Activated CD4-positive, alpha-beta T cell treated with anti-CD3 and anti-CD28 coated beads for 4 hours (primary cell): Measurements from ENCODE around the gene TRIM67.

Experiments used
- DNase-seq, 2 donors: peaks; one replicate each; pipeline ENCODE4 v3.0.0-alpha.2; 2020

Gene TRIM67

GRCh38 chr1:231185391-231185790 is 23.5 kb downstream of the TRIM67 start:
- no peak for DNase-seq

GRCh38 chr1:231186356-231187115 is 24.7 kb downstream of the TRIM67 start:
- DNase-seq = no peak

- no peak for DNase-seq
Measured at GRCh38 chr1:231187571-231187970, 25.7 kb downstream of the TRIM67 start.

GRCh38 chr1:231188072-231188471 is 26.2 kb downstream of the TRIM67 start:
- DNase-seq = no peak

GRCh38 chr1:231188768-231189167 is 26.9 kb downstream of the TRIM67 start:
- no peak for DNase-seq

GRCh38 chr1:231189683-231190270 is 27.9 kb downstream of the TRIM67 start:
- DNase-seq = no peak

GRCh38 chr1:231190456-231190855 is 28.6 kb downstream of the TRIM67 start:
- DNase-seq = no peak

- DNase-seq = no peak
Measured at GRCh38 chr1:231192620-231193163, 30.8 kb downstream of the TRIM67 start.

- no peak for DNase-seq
Measured at GRCh38 chr1:231193710-231194340, 32.0 kb downstream of the TRIM67 start.

GRCh38 chr1:231194476-231194842 is 32.6 kb downstream of the TRIM67 start:
- no peak for DNase-seq

- no peak for DNase-seq
Measured at GRCh38 chr1:231194843-231195516, 33.1 kb downstream of the TRIM67 start.

- no peak for DNase-seq
Measured at GRCh38 chr1:231196307-231196706, 34.4 kb downstream of the TRIM67 start.

- DNase-seq = no peak
Measured at GRCh38 chr1:231196728-231197127, 34.9 kb downstream of the TRIM67 start.

- DNase-seq = no peak
Measured at GRCh38 chr1:231199868-231200267, 38.0 kb downstream of the TRIM67 start.

- DNase-seq = no peak
Measured at GRCh38 chr1:231200388-231201031, 38.7 kb downstream of the TRIM67 start.

- no peak for DNase-seq
Measured at GRCh38 chr1:231201375-231201978, 39.6 kb downstream of the TRIM67 start.

- DNase-seq = no peak
Measured at GRCh38 chr1:231201979-231202633, 40.2 kb downstream of the TRIM67 start.

- DNase-seq = no peak
Measured at GRCh38 chr1:231203259-231204057, 41.6 kb downstream of the TRIM67 start.

GRCh38 chr1:231206856-231207255 is 45.0 kb downstream of the TRIM67 start:
- DNase-seq = no peak

GRCh38 chr1:231207437-231207836 is 45.6 kb downstream of the TRIM67 start:
- no peak for DNase-seq

- no peak for DNase-seq
Measured at GRCh38 chr1:231208980-231209379, 47.1 kb downstream of the TRIM67 start.
